Measurements from ENCODE around the gene ROBO4.
A peak's percentile ranks its signal among the peaks of the same experiment; 100 is the strongest.

Gene ROBO4

GRCh38 chr11:124897674-124898262, at the start of gene ROBO4:
Gene ROBO4 (minus strand): TSS chr11:124897865. CDS start chr11:124897795, 70 bp downstream.
- DNase-seq (ENCODE audit: extremely low spot score), result peak; percentile 9
- ChIA-PET POLR2A (no interaction called here), CTCF (interaction anchor here (1.0 to 2.6 kb wide), 2 partner anchors 9 to 21 kb away, joined by 4 to 8 read pairs; no protein-coding TSS in a partner anchor)
- TF ChIP-seq, protein P1, sequence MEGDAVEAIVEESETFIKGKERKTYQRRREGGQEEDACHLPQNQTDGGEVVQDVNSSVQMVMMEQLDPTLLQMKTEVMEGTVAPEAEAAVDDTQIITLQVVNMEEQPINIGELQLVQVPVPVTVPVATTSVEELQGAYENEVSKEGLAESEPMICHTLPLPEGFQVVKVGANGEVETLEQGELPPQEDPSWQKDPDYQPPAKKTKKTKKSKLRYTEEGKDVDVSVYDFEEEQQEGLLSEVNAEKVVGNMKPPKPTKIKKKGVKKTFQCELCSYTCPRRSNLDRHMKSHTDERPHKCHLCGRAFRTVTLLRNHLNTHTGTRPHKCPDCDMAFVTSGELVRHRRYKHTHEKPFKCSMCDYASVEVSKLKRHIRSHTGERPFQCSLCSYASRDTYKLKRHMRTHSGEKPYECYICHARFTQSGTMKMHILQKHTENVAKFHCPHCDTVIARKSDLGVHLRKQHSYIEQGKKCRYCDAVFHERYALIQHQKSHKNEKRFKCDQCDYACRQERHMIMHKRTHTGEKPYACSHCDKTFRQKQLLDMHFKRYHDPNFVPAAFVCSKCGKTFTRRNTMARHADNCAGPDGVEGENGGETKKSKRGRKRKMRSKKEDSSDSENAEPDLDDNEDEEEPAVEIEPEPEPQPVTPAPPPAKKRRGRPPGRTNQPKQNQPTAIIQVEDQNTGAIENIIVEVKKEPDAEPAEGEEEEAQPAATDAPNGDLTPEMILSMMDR (IDR thresholded peaks at IDR 0.05; ENCODE audit: control extremely low read depth, extremely low read depth, low read depth, missing control alignments), result no peak

DNA sequence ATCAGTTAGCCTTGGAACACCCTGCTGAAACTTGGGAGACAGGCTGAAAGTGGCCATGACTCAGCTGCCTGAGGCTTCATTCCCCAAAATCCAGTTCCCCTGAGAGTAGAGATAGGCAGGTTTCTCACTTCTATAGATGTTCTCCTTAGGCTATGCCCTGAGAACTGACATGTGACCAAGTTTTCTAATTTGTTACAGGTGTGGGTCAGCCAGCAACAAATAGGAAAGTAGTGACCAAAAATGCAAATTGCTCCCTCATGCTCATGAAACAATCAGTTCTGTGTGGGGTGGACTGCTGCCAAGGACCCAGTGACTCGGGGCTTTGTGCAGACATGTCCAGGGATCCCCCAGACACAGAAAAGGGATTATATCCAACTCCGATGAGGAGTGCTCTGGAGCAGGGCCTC, 49.1 kb upstream of the ROBO4 start:
- POLR2A ChIA-PET, result no interaction called here

GRCh38 chr11:124945826-124946225, 48.2 kb upstream of the ROBO4 start:
- TF ChIP-seq, protein P1 (IDR thresholded peaks at IDR 0.05; ENCODE audit: control extremely low read depth, extremely low read depth, low read depth, missing control alignments), result no peak
- POLR2A ChIA-PET, result no interaction called here
- CTCF ChIA-PET, result interaction anchor here (1.0 kb wide), 2 partner anchors 11 to 196 kb away, joined by 3 to 4 read pairs; no protein-coding TSS in a partner anchor
- no peak for DNase-seq (ENCODE audit: extremely low spot score)

More for the DNA sequence above, 49.1 kb upstream of the ROBO4 start:
- CTCF ChIA-PET, result no interaction called here
- TF ChIP-seq, protein P1 (IDR thresholded peaks at IDR 0.05; ENCODE audit: control extremely low read depth, extremely low read depth, low read depth, missing control alignments), result no peak
- no peak for DNase-seq (ENCODE audit: extremely low spot score)

- POLR2A ChIA-PET, result no interaction called here
- no peak for DNase-seq (ENCODE audit: extremely low spot score)
- CTCF ChIA-PET, result interaction anchor here (1.0 to 1.9 kb wide), 3 partner anchors 9 to 197 kb away, joined by 4 to 6 read pairs (median 4); partner anchors contain the start of gene CCDC15
- TF ChIP-seq, protein P1 (IDR thresholded peaks at IDR 0.05; ENCODE audit: control extremely low read depth, extremely low read depth, low read depth, missing control alignments), result no peak
These were observed 46.9 kb upstream of the ROBO4 start for GRCh38 chr11:124944565-124944964.

DNA sequence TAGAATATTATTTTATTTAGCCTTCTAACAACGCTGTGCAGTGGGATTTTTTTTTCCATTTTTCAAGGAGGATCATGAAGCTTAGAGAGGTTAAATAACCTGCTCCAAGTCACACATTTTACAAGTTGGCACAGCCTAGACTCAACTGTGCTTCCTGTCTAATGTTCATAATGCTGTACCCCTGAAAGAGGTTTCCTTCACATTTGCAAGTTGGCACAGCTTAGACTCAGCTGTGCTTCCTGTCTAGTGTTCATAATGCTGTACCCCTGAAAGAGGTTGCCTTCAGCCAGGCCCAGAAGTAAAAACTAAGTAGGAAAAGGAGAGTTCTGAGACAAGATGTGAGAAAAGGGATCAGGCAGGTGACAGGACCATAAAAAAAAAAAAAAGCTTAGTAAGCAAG, 46.1 kb upstream of the ROBO4 start:
- ChIA-PET CTCF (interaction anchor here (1.1 to 1.9 kb wide), 3 partner anchors 9 to 166 kb away, joined by 3 to 6 read pairs (median 4); partner anchors contain the start of gene CCDC15), POLR2A (no interaction called here)
- DNase-seq (ENCODE audit: extremely low spot score), result no peak
- TF ChIP-seq, protein P1 (IDR thresholded peaks at IDR 0.05; ENCODE audit: control extremely low read depth, extremely low read depth, low read depth, missing control alignments), result no peak

DNA sequence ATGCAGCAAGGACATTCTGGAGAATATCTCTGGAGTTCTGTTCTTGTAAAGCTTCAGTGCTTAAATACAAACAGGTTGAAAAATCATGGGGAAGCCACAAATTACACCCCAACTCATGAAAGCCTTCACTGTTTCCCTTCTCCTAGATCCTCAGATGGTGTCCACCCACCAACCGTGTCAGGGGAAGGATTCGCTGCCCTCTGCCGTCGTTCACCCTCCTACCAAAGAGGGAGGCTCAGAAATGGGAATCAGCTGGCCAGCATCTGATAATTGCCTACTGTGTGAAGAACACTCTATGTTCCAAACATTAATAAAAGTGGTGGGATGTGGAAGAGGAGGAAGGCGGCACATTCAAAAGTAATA, 45.6 kb upstream of the ROBO4 start:
- DNase-seq (ENCODE audit: extremely low spot score), result no peak
- ChIA-PET POLR2A (no interaction called here), CTCF (interaction anchor here (1.1 to 1.9 kb wide), 4 partner anchors 8 to 166 kb away, joined by 3 to 6 read pairs (median 4); partner anchors contain the start of gene CCDC15)
- TF ChIP-seq, protein P1 (IDR thresholded peaks at IDR 0.05; ENCODE audit: control extremely low read depth, extremely low read depth, low read depth, missing control alignments), result no peak
